Measurements from ENCODE around the gene PIAS4. TPM values are rescaled to one million over a fixed set of nuclear protein-coding genes. Genes with fewer than 3 reads are reported as not detected.

PIAS4 gene
- total and polyA plus RNA-seq, 10 of the 15 experiments (the other 5 are each of a cell fraction or from before 2014, with no cell fraction given) = 0.13 to 25.1 (median 11.3) TPM

- TF ChIP-seq, protein P1, sequence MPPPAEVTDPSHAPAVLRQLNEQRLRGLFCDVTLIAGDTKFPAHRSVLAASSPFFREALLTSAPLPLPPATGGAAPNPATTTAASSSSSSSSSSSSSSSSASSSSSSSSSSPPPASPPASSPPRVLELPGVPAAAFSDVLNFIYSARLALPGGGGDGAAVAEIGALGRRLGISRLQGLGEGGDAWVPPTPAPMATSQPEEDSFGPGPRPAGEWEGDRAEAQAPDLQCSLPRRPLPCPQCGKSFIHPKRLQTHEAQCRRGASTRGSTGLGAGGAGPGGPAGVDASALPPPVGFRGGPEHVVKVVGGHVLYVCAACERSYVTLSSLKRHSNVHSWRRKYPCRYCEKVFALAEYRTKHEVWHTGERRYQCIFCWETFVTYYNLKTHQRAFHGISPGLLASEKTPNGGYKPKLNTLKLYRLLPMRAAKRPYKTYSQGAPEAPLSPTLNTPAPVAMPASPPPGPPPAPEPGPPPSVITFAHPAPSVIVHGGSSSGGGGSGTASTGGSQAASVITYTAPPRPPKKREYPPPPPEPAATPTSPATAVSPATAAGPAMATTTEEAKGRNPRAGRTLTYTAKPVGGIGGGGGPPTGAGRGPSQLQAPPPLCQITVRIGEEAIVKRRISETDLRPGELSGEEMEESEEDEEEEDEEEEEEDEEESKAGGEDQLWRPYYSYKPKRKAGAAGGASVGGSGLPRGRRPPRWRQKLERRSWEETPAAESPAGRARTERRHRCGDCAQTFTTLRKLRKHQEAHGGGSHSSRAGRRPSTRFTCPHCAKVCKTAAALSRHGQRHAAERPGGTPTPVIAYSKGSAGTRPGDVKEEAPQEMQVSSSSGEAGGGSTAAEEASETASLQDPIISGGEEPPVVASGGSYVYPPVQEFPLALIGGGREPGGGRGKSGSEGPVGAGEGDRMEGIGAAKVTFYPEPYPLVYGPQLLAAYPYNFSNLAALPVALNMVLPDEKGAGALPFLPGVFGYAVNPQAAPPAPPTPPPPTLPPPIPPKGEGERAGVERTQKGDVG (CRISPR knock-in tag; IDR thresholded peaks at IDR 0.05) = no peak
- TF ChIP-seq PML (IDR thresholded peaks at IDR 0.05; ENCODE audit: low read length) (no peak), WRNIP1 (IDR thresholded peaks at IDR 0.05; ENCODE audit: borderline replicate concordance, low read depth, low read length) (no peak), NFXL1 (IDR thresholded peaks at IDR 0.05; ENCODE audit: borderline replicate concordance) (no peak), MAX (IDR thresholded peaks at IDR 0.05; ENCODE audit: low read depth, low read length) (no peak), BHLHE40 (IDR thresholded peaks at IDR 0.05; ENCODE audit: borderline replicate concordance in 1 of 2, low read depth in 2 of 2, low read length in 1 of 2) (no peak), STAT3 (IDR thresholded peaks at IDR 0.05; ENCODE audit: low read depth, low read length) (no peak), TCF3 (IDR thresholded peaks at IDR 0.05; ENCODE audit: borderline replicate concordance, insufficient read depth, low read depth, low read length) (no peak)
- TF ChIP-seq, protein P2, sequence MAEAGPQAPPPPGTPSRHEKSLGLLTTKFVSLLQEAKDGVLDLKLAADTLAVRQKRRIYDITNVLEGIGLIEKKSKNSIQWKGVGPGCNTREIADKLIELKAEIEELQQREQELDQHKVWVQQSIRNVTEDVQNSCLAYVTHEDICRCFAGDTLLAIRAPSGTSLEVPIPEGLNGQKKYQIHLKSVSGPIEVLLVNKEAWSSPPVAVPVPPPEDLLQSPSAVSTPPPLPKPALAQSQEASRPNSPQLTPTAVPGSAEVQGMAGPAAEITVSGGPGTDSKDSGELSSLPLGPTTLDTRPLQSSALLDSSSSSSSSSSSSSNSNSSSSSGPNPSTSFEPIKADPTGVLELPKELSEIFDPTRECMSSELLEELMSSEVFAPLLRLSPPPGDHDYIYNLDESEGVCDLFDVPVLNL (IDR thresholded peaks at IDR 0.05; ENCODE audit: low read depth, low read length) = no peak
Observed at GRCh38 chr19:4046362-4046691, 38.8 kb downstream of the PIAS4 start (continued).
